Endodermal cell (in vitro differentiated cells): ENCODE results near the gene MAML2. TPM values are rescaled to one million over a fixed set of nuclear protein-coding genes. Genes with fewer than 3 reads are reported as not detected.

Experiments
- DNase-seq: peaks from one replicate; pipeline ENCODE4 v3.0.0-alpha.2; 2017
- H3K27ac ChIP-seq: 2 replicates; pipeline ENCODE4 v1.5.1; 2013; ENCODE audit warnings: mild to moderate bottlenecking, low read depth, low read length, moderate library complexity
- H3K27me3 ChIP-seq: 2 replicates; pipeline ENCODE4 v1.6.1; 2013; ENCODE audit warnings: mild to moderate bottlenecking, low read length, moderate library complexity; ENCODE audit not compliant: insufficient read depth, control insufficient read depth, poor library complexity, severe bottlenecking
- H3K36me3 ChIP-seq: 2 replicates; pipeline ENCODE4 v1.7.0; 2013; ENCODE audit warnings: mild to moderate bottlenecking, low read length, moderate library complexity; ENCODE audit not compliant: control insufficient read depth, insufficient read depth
- H3K4me1 ChIP-seq: one replicate; pipeline ENCODE4 v1.7.0; 2013; ENCODE audit warnings: low read length; ENCODE audit not compliant: control insufficient read depth, insufficient read depth
- H3K4me3 ChIP-seq: 2 replicates; pipeline ENCODE4 v1.5.1; 2013; ENCODE audit warnings: mild to moderate bottlenecking, low read length, moderate library complexity
- H3K9ac ChIP-seq: 2 replicates; pipeline ENCODE4 v1.6.1; 2013; ENCODE audit warnings: mild to moderate bottlenecking, low read length, moderate library complexity; ENCODE audit not compliant: poor library complexity, severe bottlenecking; ENCODE audit errors: extremely low read depth
- H3K9me3 ChIP-seq: 2 replicates; pipeline ENCODE4 v1.6.1; 2013; ENCODE audit warnings: mild to moderate bottlenecking, low read length, moderate library complexity; ENCODE audit not compliant: control insufficient read depth
- H3K27ac Mint-ChIP-seq: 2 replicates; pipeline ENCODE4 v1.8.0; 2020; ENCODE audit warnings: mixed read lengths
- H3K27me3 Mint-ChIP-seq: 2 replicates; pipeline ENCODE4 v1.8.0; 2021; ENCODE audit warnings: mild to moderate bottlenecking, mixed read lengths; ENCODE audit not compliant: insufficient read depth
- H3K36me3 Mint-ChIP-seq: 2 replicates; pipeline ENCODE4 v1.8.0; 2020; ENCODE audit warnings: low read depth, mixed read lengths
- H3K4me1 Mint-ChIP-seq: 2 replicates; pipeline ENCODE4 v1.8.0; 2020; ENCODE audit warnings: mixed read lengths
- H3K4me3 Mint-ChIP-seq: 2 replicates; pipeline ENCODE4 v1.8.0; 2020; ENCODE audit warnings: mild to moderate bottlenecking, moderate library complexity, mixed read lengths
- H3K9me3 Mint-ChIP-seq: 2 replicates; pipeline ENCODE4 v1.8.0; 2020; ENCODE audit warnings: mild to moderate bottlenecking, mixed read lengths
- WGBS, 2 experiments: methylation state at CpG; one replicate each; pipeline versions ENCODE4 v1.1.5 to v1.1.7; 2013; ENCODE audit warnings: missing lambda C conversion rate in 2 of 2, mixed read lengths in 1 of 2; ENCODE audit not compliant: insufficient coverage in 1 of 2, insufficient read length in 1 of 2; 5-methylcytosine and 5-hydroxymethylcytosine counted together
- total RNA-seq, 2 donors: library from RNA; stranded (reverse); fragmentation: NEBNext Ultra II Directional in 1 of 2; extraction: Animal tissue kit (Norgen Biotek cat#: 25700) in 1 of 2; gene quantifications; 2 replicates in 1 of 2; 3 replicates in 1 of 2; pipeline ENCODE4 v1.2.1, GENCODE V29; 2021
- TF ChIP-seq, protein P1 (sequence below): fragments of 200-600 bp; sonication (generic); conservative IDR thresholded peaks from 2 replicates; pipeline ENCODE4 v1.5.0; 2021; ENCODE audit warnings: antibody characterized with exemption, mild to moderate bottlenecking

Gene MAML2
- total RNA-seq, 2 donors from 2014 or later = 6.6 to 8.0 TPM

GRCh38 chr11:95948637-95949036, 394.4 kb downstream of the MAML2 start:
- no peak overlapping the region for H3K9ac ChIP-seq
- Mint-ChIP-seq H3K9me3 (peaks cover 60% of the 10 kb centered on the region), H3K4me3 (no peak overlapping the region), H3K4me1 (no peaks in the 10 kb centered on the region), H3K27ac (no peak overlapping the region), H3K27me3 (no peaks in the 10 kb centered on the region), H3K36me3 (peaks cover 6% of the 10 kb centered on the region)
- H3K4me1 ChIP-seq = no peaks in the 10 kb centered on the region
- no peaks in the 10 kb centered on the region for H3K36me3 ChIP-seq
- peaks cover 54% of the 10 kb centered on the region for H3K9me3 ChIP-seq
- no peak overlapping the region for H3K27ac ChIP-seq
- 92% methylated on average over 3 of the region's 3 CpGs for WGBS, 2 experiments
- TF ChIP-seq, protein P1, sequence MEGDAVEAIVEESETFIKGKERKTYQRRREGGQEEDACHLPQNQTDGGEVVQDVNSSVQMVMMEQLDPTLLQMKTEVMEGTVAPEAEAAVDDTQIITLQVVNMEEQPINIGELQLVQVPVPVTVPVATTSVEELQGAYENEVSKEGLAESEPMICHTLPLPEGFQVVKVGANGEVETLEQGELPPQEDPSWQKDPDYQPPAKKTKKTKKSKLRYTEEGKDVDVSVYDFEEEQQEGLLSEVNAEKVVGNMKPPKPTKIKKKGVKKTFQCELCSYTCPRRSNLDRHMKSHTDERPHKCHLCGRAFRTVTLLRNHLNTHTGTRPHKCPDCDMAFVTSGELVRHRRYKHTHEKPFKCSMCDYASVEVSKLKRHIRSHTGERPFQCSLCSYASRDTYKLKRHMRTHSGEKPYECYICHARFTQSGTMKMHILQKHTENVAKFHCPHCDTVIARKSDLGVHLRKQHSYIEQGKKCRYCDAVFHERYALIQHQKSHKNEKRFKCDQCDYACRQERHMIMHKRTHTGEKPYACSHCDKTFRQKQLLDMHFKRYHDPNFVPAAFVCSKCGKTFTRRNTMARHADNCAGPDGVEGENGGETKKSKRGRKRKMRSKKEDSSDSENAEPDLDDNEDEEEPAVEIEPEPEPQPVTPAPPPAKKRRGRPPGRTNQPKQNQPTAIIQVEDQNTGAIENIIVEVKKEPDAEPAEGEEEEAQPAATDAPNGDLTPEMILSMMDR = no peak
- H3K4me3 ChIP-seq = no peak overlapping the region
- no peaks in the 10 kb centered on the region for H3K27me3 ChIP-seq
- DNase-seq = no peak

- peaks cover 68% of the 10 kb centered on the region for H3K9me3 Mint-ChIP-seq
- 93 to 94% methylated on average over 4 of the region's 4 CpGs for WGBS, 2 experiments
- H3K4me3 ChIP-seq = peak overlapping the region; percentile 57
- H3K27ac ChIP-seq = no peak overlapping the region
- no peak overlapping the region for H3K9ac ChIP-seq
- no peaks in the 10 kb centered on the region for H3K4me1 Mint-ChIP-seq
- TF ChIP-seq, protein P1 = no peak
- no peaks in the 10 kb centered on the region for H3K36me3 ChIP-seq
- H3K36me3 Mint-ChIP-seq = peaks cover 6% of the 10 kb centered on the region
- peaks cover 59% of the 10 kb centered on the region for H3K9me3 ChIP-seq
- no peak overlapping the region for H3K4me3 Mint-ChIP-seq
- H3K4me1 ChIP-seq = no peaks in the 10 kb centered on the region
- H3K27me3 Mint-ChIP-seq = no peaks in the 10 kb centered on the region
- DNase-seq = no peak
- no peaks in the 10 kb centered on the region for H3K27me3 ChIP-seq
- no peak overlapping the region for H3K27ac Mint-ChIP-seq
Observed at GRCh38 chr11:95944623-95945022, 398.4 kb downstream of the MAML2 start.

DNA sequence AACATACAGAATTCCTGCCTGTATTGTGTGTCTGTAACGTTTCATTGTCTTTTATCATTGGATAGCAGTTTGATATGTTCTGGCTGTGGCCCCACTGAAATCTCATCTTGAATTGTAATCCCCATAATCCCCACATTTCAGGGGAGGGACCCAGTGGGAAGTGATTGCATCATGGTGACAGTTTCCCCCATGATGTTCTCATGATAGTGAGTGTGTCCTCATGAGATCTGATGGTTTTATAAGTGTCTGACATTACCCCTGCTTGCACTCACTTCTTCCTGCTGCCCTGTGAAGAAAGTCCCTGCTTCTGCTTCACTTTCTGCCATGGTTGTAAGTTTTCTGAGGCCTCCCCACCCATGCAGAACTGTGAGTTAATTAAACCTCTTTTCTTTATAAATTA, 399.4 kb downstream of the MAML2 start:
- Histone ChIP-seq H3K27ac (no peak overlapping the region), H3K27me3 (no peaks in the 10 kb centered on the region), H3K9ac (no peak overlapping the region), H3K4me3 (no peak overlapping the region), H3K4me1 (no peaks in the 10 kb centered on the region), H3K9me3 (peaks cover 49% of the 10 kb centered on the region), H3K36me3 (no peaks in the 10 kb centered on the region)
- H3K4me3 Mint-ChIP-seq = no peak overlapping the region
- peaks cover 58% of the 10 kb centered on the region for H3K9me3 Mint-ChIP-seq
- TF ChIP-seq, protein P1 = no peak
- 71 to 100% methylated on average over 1 of the region's 1 CpG for WGBS, 2 experiments
- DNase-seq = no peak
- no peaks in the 10 kb centered on the region for H3K27me3 Mint-ChIP-seq
- no peaks in the 10 kb centered on the region for H3K4me1 Mint-ChIP-seq
- peaks cover 6% of the 10 kb centered on the region for H3K36me3 Mint-ChIP-seq
- H3K27ac Mint-ChIP-seq = no peak overlapping the region
